Measurements from ENCODE around the gene VAMP7. TPM values are rescaled to one million over a fixed set of nuclear protein-coding genes. Genes with fewer than 3 reads are reported as not detected.

Gene VAMP7
- total and polyA plus RNA-seq, 8 donors, result 35.9 to 43.9 (median 40.4) TPM

DNA sequence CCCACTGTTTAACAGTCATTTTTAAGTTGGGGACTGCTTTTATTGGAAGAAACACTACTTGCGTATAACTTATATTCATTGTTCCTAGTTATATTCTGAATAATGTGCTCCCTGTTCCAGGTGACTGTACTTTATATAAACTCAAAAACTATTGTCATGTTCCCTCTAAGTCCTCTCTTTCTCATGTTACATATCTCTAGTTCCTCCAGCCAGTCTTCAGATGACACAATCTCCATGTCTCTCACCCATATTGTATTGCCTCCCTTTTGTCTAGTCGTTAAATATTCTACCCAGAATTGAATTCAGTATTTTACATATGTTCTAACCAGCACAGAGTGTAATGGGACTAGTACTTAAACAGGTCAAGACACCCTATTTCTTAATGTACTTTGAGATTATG lies 5.3 kb downstream of the VAMP7 start:
- no peaks in the 10 kb centered on the region for H3K27me3 ChIP-seq
- ATAC-seq (no peak), DNase-seq (no peak)

GRCh38 chrX:155888139-155888538 lies 7.0 kb downstream of the VAMP7 start:
- no peak overlapping the region for H3K4me3 ChIP-seq
- TF ChIP-seq CTCF (IDR thresholded peaks at IDR 0.05), result no peak
- H3K27me3 ChIP-seq, result no peaks in the 10 kb centered on the region
- H3K27ac ChIP-seq, result no peak overlapping the region
- intact Hi-C loops (cut with DNase I), result no loop called here
- ATAC-seq (peak; percentile 30), DNase-seq (no peak)
- H3K9me3 ChIP-seq, result no peaks in the 10 kb centered on the region
- H3K36me3 ChIP-seq, result peaks cover 0 to 7% of the 10 kb centered on the region in 2 donors
- H3K4me1 ChIP-seq, result peaks cover 0 to 38% of the 10 kb centered on the region in 2 donors

More for the DNA sequence above, 5.3 kb downstream of the VAMP7 start:
- intact Hi-C loops (cut with DNase I), result no loop called here
- no peaks in the 10 kb centered on the region for H3K36me3 ChIP-seq
- H3K9me3 ChIP-seq, result no peaks in the 10 kb centered on the region
- peaks cover 5 to 45% of the 10 kb centered on the region in 2 donors for H3K4me1 ChIP-seq
- no peak for TF ChIP-seq CTCF (IDR thresholded peaks at IDR 0.05)
- H3K4me3 ChIP-seq, result no peak overlapping the region
- H3K27ac ChIP-seq, result no peak overlapping the region

DNA sequence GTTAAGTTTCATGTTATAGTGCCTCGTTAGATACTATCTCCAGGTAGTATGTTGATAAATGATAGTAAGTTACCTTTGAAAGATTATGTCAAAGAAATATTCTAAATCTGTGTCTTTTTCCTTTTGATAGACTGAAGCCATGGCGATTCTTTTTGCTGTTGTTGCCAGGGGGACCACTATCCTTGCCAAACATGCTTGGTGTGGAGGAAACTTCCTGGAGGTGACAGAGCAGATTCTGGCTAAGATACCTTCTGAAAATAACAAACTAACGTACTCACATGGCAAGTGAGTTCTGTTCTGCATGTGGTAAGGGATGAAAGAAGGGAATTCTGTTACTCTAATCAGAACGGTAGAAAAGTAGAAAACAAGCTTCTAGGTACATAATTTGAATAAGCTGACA lies 8.2 kb downstream of the VAMP7 start:
- no peak for TF ChIP-seq CTCF (IDR thresholded peaks at IDR 0.05)
- no peak overlapping the region for H3K4me3 ChIP-seq
- no peak for ATAC-seq
- H3K27ac ChIP-seq, result no peak overlapping the region
- DNase-seq, result no peak
- no peaks in the 10 kb centered on the region for H3K9me3 ChIP-seq
- no peaks in the 10 kb centered on the region for H3K27me3 ChIP-seq
- intact Hi-C loops (cut with DNase I), result no loop called here
- peaks cover 0 to 11% of the 10 kb centered on the region in 2 donors for H3K36me3 ChIP-seq
- peaks cover 0 to 38% of the 10 kb centered on the region in 2 donors for H3K4me1 ChIP-seq

- H3K36me3 ChIP-seq, result peaks cover 0 to 24% of the 10 kb centered on the region in 2 donors
- H3K9me3 ChIP-seq, result no peaks in the 10 kb centered on the region
- H3K27ac ChIP-seq, result no peak overlapping the region
- no peaks in the 10 kb centered on the region for H3K27me3 ChIP-seq
- intact Hi-C loops (cut with DNase I), result no loop called here
- H3K4me3 ChIP-seq, result no peak overlapping the region
- no peak for TF ChIP-seq CTCF (IDR thresholded peaks at IDR 0.05)
- H3K4me1 ChIP-seq, result peaks cover 0 to 25% of the 10 kb centered on the region in 2 donors
- ATAC-seq (no peak), DNase-seq (no peak)
Measured at GRCh38 chrX:155891446-155892210, 10.5 kb downstream of the VAMP7 start.

- H3K36me3 ChIP-seq, result peaks cover 0 to 27% of the 10 kb centered on the region in 2 donors
- intact Hi-C loops (cut with DNase I), result no loop called here
- no peak for DNase-seq
- H3K9me3 ChIP-seq, result no peaks in the 10 kb centered on the region
- H3K27me3 ChIP-seq, result no peaks in the 10 kb centered on the region
- H3K4me3 ChIP-seq, result no peak overlapping the region
- ATAC-seq, result no peak
- no peak overlapping the region for H3K27ac ChIP-seq
- TF ChIP-seq CTCF (IDR thresholded peaks at IDR 0.05), result no peak
- peaks cover 0 to 16% of the 10 kb centered on the region in 2 donors for H3K4me1 ChIP-seq
Measured at GRCh38 chrX:155893521-155893920, 12.4 kb downstream of the VAMP7 start.

All from left lung (tissue), 10 donors.